Bone marrow (tissue), 2 donors: Measurements from ENCODE around the gene MBD3.
A peak's percentile ranks its signal among the peaks of the same experiment; 100 is the strongest.

Source experiments
- DNase-seq, 2 donors: peaks; one replicate each; lab custom pipeline; 2025; lab: John Stamatoyannopoulos, UW

Gene MBD3

GRCh38 chr19:1571358-1571757 lies 21.3 kb downstream of the MBD3 start:
- DNase-seq, result no peak

GRCh38 chr19:1570836-1571235 lies 21.8 kb downstream of the MBD3 start:
- DNase-seq, result no peak

GRCh38 chr19:1569997-1570396 lies 22.7 kb downstream of the MBD3 start:
- DNase-seq, result no peak

GRCh38 chr19:1568320-1569019 lies 24.2 kb downstream of the MBD3 start, which contains the start of gene MEX3D:
Gene MEX3D, minus strand, starts transcription at chr19:1568325. Its CDS starts 267 bp downstream, at chr19:1568058.
- DNase-seq, result peak in 1 of 2 donors; percentile 16

DNA sequence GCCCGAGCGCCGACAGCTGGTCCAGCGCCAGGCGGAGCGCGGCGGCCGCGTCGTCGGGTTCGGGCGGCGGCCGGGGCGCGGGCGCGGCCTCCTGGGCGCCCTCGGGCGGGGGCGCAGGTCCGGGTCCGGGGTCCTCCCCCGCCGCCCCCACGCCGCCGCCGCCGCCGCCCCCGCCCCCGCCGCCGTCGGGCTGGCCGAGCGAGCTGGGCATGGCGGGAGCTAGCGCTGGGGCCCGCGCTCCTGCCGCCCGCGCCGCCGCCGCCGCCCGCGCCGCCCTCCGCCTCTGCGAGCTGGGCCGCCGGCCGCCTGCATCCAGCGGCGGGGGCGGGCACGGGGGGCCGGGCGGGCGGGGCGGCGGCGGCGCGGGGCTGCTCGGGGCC lies 24.8 kb downstream of the MBD3 start:
- DNase-seq, result no peak

DNA sequence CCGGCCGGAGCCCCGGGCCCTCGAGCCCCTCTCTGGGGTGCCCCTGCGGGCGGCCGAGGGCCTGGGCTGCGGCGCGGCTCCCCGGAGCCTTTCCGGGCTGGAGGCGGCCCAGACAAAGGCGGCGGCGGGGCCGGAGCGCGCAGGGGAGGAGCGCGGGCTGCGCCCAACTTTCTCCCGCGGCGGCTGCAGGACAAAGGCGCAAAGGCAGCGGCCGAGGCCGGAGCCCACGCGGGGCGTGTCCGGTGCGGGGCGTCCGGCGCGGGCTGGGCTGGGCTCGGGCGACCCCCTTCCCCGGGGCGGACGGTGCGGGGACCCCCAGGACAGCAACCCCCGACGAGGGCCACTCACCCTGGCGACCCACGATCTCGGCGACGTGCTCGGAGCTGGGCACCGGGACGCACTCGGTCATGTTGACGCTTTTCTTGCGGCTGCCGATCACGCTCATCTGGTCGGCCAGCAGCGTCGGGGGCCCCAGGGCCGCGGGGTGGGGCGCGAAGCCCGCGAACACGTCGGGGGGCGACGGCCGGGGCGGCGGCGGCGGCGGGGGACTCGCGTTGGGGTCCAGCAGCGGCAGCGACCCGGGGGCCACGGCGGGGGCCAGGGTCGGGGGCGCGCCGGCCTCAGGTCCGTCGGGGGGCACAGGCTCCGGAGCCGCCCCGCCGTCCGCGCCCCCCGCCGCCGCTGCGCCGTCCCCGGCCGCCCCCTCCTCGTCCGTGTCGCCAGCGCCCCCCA lies 25.4 kb downstream of the MBD3 start:
- no peak for DNase-seq

DNA sequence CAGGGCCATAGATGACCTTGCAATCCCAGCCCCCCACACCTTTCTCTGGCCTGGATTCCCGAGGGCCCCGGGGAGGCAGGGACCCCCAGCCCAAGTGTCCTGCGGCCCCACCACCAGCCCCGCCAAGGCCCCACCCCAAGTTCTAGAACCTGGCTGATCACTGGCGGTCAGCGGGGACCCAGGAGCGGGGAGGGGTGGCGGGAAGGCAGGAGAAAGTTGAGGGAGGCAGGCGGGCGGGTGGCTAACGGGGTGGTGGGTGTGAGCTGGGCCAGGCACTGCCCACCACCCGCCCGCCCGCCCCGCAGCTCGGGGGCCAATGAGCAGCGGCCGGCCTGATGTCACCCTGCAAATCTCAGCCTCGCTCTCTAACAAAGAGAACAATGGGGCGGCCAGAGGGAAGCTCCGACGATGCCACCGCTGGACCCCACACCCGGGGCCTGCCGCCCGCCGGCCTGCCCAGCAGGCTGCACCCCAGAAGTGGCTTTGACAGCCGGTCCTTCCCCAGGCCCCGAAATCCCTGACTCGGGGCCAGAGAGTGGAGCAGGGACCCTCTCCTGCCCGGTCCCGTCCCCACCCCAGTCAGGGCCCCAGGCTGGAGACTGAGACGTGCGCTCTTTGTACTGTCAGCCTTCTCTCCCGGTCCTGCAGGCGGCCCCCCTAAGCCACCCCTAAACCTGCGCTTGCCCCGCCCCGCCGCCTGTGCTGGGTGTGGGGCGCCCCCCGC lies 26.1 kb downstream of the MBD3 start:
- no peak for DNase-seq

DNA sequence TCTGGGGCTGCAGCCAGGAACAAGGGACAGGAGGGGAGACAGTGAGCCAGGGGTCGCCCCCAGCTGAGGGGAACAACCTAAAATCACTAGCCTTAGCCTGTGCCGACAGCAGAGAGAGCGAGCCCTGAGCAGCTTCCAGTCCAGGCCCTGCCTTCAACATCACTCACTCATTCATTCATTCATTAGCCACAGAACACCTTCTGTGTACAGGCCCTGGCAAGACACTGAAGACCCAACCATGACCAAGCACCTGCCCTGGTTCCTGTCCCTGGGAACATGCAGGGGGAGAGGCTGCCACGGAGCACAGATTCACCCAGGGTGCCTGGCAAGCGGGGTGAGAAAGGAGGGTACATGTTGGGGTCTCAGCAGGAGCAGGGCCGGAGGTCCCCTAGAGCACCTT lies 29.4 kb downstream of the MBD3 start:
- no peak for DNase-seq

DNA sequence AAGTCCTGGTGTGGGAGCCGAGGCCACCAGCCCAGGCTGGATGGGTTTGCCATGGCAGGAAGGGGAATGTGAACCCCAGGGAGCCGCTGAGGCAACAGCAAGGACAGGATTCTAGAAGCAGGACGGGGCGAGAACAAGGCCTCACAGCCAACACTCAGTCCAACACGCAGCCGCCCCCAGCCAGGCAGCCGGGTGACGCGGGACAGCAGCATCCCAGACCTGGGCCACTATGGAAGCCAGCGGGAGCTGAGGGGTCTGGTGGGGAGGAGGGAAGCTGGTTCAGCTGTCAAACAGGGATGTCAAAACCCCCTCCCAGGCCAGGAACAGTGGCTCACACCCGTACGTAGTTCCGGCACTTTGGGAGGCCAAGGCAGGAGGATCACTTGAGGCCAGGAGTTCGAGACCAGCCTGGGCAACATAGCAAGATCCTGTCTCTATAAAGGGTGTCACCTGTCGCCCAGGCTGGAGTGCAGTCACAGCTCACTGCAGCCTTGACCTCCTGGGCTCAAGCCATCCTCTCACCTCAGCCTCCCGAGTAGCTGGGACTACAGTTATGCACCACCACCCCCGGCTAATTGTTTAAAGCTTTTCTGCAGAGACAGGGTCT lies 31.3 kb downstream of the MBD3 start:
- no peak for DNase-seq

- DNase-seq, result no peak
These were observed 32.3 kb downstream of the MBD3 start for GRCh38 chr19:1560286-1560882.

- no peak for DNase-seq
These were observed 34.1 kb downstream of the MBD3 start for GRCh38 chr19:1558552-1558951.

DNA sequence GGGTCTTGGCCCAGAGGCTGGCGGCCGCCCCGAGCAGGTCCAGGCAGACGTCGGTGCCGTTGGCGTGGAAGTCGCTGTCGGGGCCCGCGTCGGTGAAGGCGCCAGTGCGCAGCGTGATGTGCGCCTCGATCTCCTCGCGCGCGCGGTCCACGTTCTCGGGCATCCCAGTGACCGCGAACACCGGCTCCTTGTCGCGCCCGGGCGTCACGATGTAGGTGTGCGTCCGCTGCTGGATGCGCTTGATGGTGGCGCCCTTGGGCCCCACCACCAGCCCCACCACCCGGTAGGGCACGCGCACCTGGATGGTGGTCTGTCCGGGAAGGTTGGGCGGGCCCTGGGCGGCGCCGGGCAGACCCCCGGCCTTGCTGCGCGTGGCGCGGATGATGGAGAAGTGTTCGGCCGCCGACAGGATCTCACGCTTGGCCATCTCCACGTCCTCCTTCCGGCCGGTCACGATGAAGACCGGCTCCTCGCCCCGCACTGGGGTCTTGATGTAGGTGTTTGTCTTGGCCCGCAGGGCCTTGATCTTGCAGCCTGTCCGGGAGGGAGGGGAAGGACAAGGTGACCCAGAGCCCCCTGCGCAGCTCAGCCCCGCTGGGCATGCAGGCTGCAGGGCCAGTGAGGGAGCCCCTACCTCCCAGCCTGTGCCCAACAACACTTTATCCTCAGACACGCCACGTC lies 36.1 kb downstream of the MBD3 start:
- DNase-seq, result no peak

- no peak for DNase-seq
These were observed 36.9 kb downstream of the MBD3 start for GRCh38 chr19:1555487-1556389.

GRCh38 chr19:1554968-1555367 lies 37.7 kb downstream of the MBD3 start:
- no peak for DNase-seq

DNA sequence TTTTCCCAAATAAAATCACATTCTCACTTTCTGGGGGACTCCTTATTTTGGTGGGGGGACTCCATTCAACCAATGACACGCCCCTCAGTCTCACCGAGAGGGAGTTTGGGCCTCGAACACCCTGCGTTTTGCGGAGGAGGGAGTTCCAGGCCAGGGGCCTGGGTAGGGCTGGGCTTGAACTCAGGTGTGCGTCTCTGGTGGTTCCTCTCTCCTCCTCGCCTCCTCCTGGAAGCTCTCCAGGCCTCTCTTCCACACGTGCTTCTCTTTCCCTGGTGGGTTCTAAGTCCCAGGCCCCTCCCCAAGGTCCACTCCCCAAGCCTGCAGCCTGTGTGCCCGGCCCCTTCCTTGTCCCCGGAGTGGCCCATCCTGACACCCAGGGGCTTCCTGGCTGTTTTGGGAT lies 39.2 kb downstream of the MBD3 start:
- DNase-seq, result no peak

- no peak for DNase-seq
These were observed 41.3 kb downstream of the MBD3 start for GRCh38 chr19:1551068-1552040.

DNA sequence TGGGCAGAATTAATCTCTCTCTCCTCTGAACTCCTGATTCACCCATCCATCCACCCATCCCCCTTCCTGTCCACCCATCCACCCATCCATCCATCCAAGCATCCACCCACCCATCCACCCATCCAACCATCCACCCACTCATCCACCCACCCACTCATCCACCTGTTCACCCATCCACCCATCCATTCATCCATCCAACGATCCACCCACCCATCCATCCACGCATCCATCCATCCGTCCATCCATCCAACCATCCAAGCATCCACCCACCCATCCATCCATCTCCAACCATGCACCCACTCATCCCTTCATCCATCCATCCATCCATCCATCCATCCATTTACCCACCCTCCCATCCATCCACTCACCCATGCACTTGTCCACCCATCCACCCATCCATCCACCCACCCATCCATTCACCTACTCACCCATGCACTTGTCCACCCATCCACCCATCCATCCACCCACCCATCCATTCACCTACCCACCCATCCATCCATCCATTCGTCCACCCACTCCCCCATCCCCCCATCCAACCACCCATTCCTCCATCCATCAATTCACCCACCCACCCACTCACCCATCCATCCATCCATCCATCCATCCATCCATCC lies 43.2 kb downstream of the MBD3 start:
- no peak for DNase-seq

- DNase-seq, result no peak
These were observed 52.2 kb downstream of the MBD3 start for GRCh38 chr19:1540365-1540925.
